HCT116 (cell line): Measurements from ENCODE around the gene SPOCK3. TPM values are rescaled to one million over a fixed set of nuclear protein-coding genes. Genes with fewer than 3 reads are reported as not detected.

Source experiments
- ATAC-seq: fragments of 200-7000 bp; cut with Tn5 transposase; 2 replicates; pipeline ENCODE4 v1.9.1; 2020; ENCODE audit warnings: mild to moderate bottlenecking, moderate library complexity
- BruUV-seq: library from RNA; stranded (reverse); fragments of 400-500 nt; replicated peaks from 2 replicates; lab custom pipeline; 2021; lab: Mats Ljungman, UMichigan
- CTCF ChIA-PET: fragments of 300-600 bp; sonication (Branson Sonifier 250); formaldehyde crosslinking; loops from one replicate; lab custom pipeline; 2021; ENCODE audit warnings: antibody characterized with exemption; lab: Charles Lee
- POLR2A ChIA-PET: fragments of 300-600, 350-600 bp; sonication (Branson Sonifier 250); formaldehyde crosslinking; loops from one replicate; lab custom pipeline; 2021; ENCODE audit warnings: antibody characterized with exemption; lab: Charles Lee
- RAD21 ChIA-PET, 2 experiments: fragments of 300-600 bp; sonication (Branson Sonifier 250); formaldehyde crosslinking; loops; one replicate each; lab custom pipeline; 2023; ENCODE audit warnings: low total read pairs in 2 of 2; ENCODE audit not compliant: uncharacterized antibody in 2 of 2, unreplicated experiment in 2 of 2, low non-redundant PET in 1 of 2; lab: Charles Lee
- DNase-seq: peaks from one replicate; pipeline ENCODE4 v3.0.0-alpha.2; 2010; ENCODE audit warnings: low read depth, low spot score
- H2AFZ ChIP-seq: fragments of 200-600 bp; shearing (Covaris generic), sonication (generic); 2 replicates; pipeline ENCODE4 v1.6.1; 2017; ENCODE audit warnings: low read depth, mixed run types, mixed read lengths, antibody characterized with exemption, low read length; ENCODE audit not compliant: poor library complexity, severe bottlenecking
- H3K27ac ChIP-seq: 2 replicates; pipeline ENCODE4 v1.5.1; 2012; ENCODE audit warnings: low read depth, low read length
- H3K27me3 ChIP-seq: fragments of 200-600 bp; sonication (generic); 2 replicates; pipeline ENCODE4 v1.6.1; 2016; ENCODE audit warnings: mixed run types, low read length, mixed read lengths; ENCODE audit not compliant: insufficient read depth
- H3K36me3 ChIP-seq, 2 experiments: fragments of 200-500 bp in 1 of 2; fragments of 200-600 bp in 1 of 2; sonication (Bioruptor generic) in 1 of 2; sonication (generic) in 1 of 2; 2 replicates each; pipeline versions ENCODE4 v1.5.1 to v1.6.1; 2014 to 2016; ENCODE audit warnings: low read length in 2 of 2, inconsistent platforms in 1 of 2, mixed read lengths in 1 of 2, mixed run types in 1 of 2; ENCODE audit not compliant: insufficient read depth in 2 of 2, control insufficient read depth in 1 of 2
- H3K4me1 ChIP-seq, 2 experiments: fragments of 200-600 bp in 1 of 2; sonication (generic) in 1 of 2; 2 replicates each; pipeline versions ENCODE4 v1.5.1 to v1.6.1; 2012 to 2017; ENCODE audit warnings: low read length in 2 of 2, inconsistent platforms in 1 of 2, mild to moderate bottlenecking in 1 of 2, mixed read lengths in 1 of 2, mixed run types in 1 of 2, moderate library complexity in 1 of 2; ENCODE audit not compliant: insufficient read depth in 2 of 2, control insufficient read depth in 1 of 2
- H3K4me2 ChIP-seq: fragments of 200-600 bp; sonication (generic); 2 replicates; pipeline ENCODE4 v1.6.1; 2017; ENCODE audit warnings: mixed run types, low read length, mixed read lengths
- H3K4me3 ChIP-seq, 2 experiments: fragments of 200-600 bp in 1 of 2; sonication (generic) in 1 of 2; replicated peaks in 1 of 2; 2 replicates each; pipeline ENCODE4 v1.5.1; 2011 to 2016; ENCODE audit warnings: low read length in 2 of 2, control low read depth in 1 of 2, low read depth in 1 of 2, mild to moderate bottlenecking in 1 of 2, mixed read lengths in 1 of 2, mixed run types in 1 of 2
- H3K79me2 ChIP-seq: fragments of 200-600 bp; sonication (generic); 2 replicates; pipeline ENCODE4 v1.6.1; 2017; ENCODE audit warnings: mild to moderate bottlenecking, mixed run types, low read length, moderate library complexity, mixed read lengths; ENCODE audit not compliant: insufficient read depth
- H3K9ac ChIP-seq: fragments of 200-600 bp; sonication (generic); 2 replicates; pipeline ENCODE4 v1.6.1; 2016; ENCODE audit warnings: low read length, mixed read lengths
- H3K9me2 ChIP-seq: fragments of 200-600 bp; sonication (generic), shearing (Covaris generic); 2 replicates; pipeline ENCODE4 v1.6.1; 2017; ENCODE audit warnings: mixed run types, mild to moderate bottlenecking, moderate library complexity; ENCODE audit not compliant: insufficient read depth
- H3K9me3 ChIP-seq, 2 experiments: fragments of 200-500 bp in 1 of 2; fragments of 200-600 bp in 1 of 2; sonication (Bioruptor generic) in 1 of 2; sonication (generic) in 1 of 2; 2 replicates each; pipeline ENCODE4 v1.6.1; 2014 to 2017; ENCODE audit warnings: low read length in 2 of 2, mixed read lengths in 2 of 2, inconsistent platforms in 1 of 2, low read depth in 1 of 2, mild to moderate bottlenecking in 1 of 2, mixed run types in 1 of 2, moderate library complexity in 1 of 2; ENCODE audit not compliant: control insufficient read depth in 1 of 2, insufficient read depth in 1 of 2
- H4K20me1 ChIP-seq: fragments of 200-600 bp; sonication (generic), shearing (Covaris generic); 2 replicates; pipeline ENCODE4 v1.6.1; 2017; ENCODE audit warnings: mixed run types, mild to moderate bottlenecking, moderate library complexity; ENCODE audit not compliant: insufficient read depth
- ATF3 ChIP-seq: IDR thresholded peaks from 2 replicates; pipeline ENCODE4 v1.6.1; 2012
- CEBPB ChIP-seq: IDR thresholded peaks from 2 replicates; pipeline ENCODE4 v1.6.1; 2012; ENCODE audit warnings: low read depth
- EGR1 ChIP-seq: IDR thresholded peaks from 2 replicates; pipeline ENCODE4 v1.6.1; 2012; ENCODE audit warnings: low read depth
- ELF1 ChIP-seq: IDR thresholded peaks from 2 replicates; pipeline ENCODE4 v1.6.1; 2012; ENCODE audit warnings: low read depth, borderline replicate concordance
- EZH2 ChIP-seq: fragments of 200-600 bp; sonication (generic); IDR thresholded peaks from 2 replicates; pipeline ENCODE4 v1.6.1; 2017; ENCODE audit warnings: antibody characterized with exemption, mixed run types
- EZH2phosphoT487 ChIP-seq: fragments of 200-600 bp; IDR thresholded peaks from 2 replicates; pipeline ENCODE4 v1.6.1; 2018; ENCODE audit warnings: antibody characterized with exemption, borderline replicate concordance
- FOSL1 ChIP-seq: IDR thresholded peaks from 2 replicates; pipeline ENCODE4 v1.6.1; 2012; ENCODE audit warnings: low read depth
- JUND ChIP-seq: IDR thresholded peaks from 2 replicates; pipeline ENCODE4 v1.6.1; 2012
- POLR2A ChIP-seq: IDR thresholded peaks from 2 replicates; pipeline ENCODE4 v1.7.0; 2011; ENCODE audit warnings: borderline replicate concordance; ENCODE audit not compliant: insufficient read depth, insufficient read length; ENCODE audit errors: extremely low read depth
- POLR2AphosphoS5 ChIP-seq: IDR thresholded peaks from 2 replicates; pipeline ENCODE4 v1.6.1; 2011; ENCODE audit warnings: mild to moderate bottlenecking, low read depth, low read length, moderate library complexity
- RAD21 ChIP-seq: IDR thresholded peaks from 2 replicates; pipeline ENCODE4 v1.6.1; 2012; ENCODE audit warnings: low read depth, mild to moderate bottlenecking
- REST ChIP-seq: IDR thresholded peaks from 2 replicates; pipeline ENCODE4 v1.6.1; 2012; ENCODE audit warnings: low read depth
- SIN3A ChIP-seq: IDR thresholded peaks from 2 replicates; pipeline ENCODE4 v1.6.1; 2012; ENCODE audit warnings: low read depth
- SP1 ChIP-seq: IDR thresholded peaks from 2 replicates; pipeline ENCODE4 v1.6.1; 2012; ENCODE audit warnings: low read depth
- TCF7L2 ChIP-seq: IDR thresholded peaks from 2 replicates; pipeline ENCODE4 v1.7.0; 2011; ENCODE audit warnings: borderline replicate concordance, inconsistent platforms; ENCODE audit not compliant: insufficient read depth, insufficient read length; ENCODE audit errors: extremely low read depth
- ZFX ChIP-seq: fragments of 450-650 bp; IDR thresholded peaks from 2 replicates; pipeline ENCODE4 v1.6.1; 2017
- ZNF274 ChIP-seq: fragments of 200-500 bp; sonication (Bioruptor generic); IDR thresholded peaks from 2 replicates; pipeline ENCODE4 v1.6.1; 2014; ENCODE audit warnings: mild to moderate bottlenecking, low read depth, low read length, inconsistent platforms
- intact Hi-C: fragments of 100-400 bp; cut with micrococcal nuclease; formaldehyde crosslinking; loops from 2 replicates; pipeline ENCODE4 v1.10.0; 2022
- total RNA-seq: library from RNA; stranded (reverse); gene quantifications from one replicate; pipeline ENCODE4 v1.2.1, GENCODE V29; 2021; ENCODE audit not compliant: unreplicated experiment
- TF ChIP-seq, protein P1 (sequence below): IDR thresholded peaks from 2 replicates; pipeline ENCODE4 v1.6.1; 2011; ENCODE audit warnings: mild to moderate bottlenecking, low read length, moderate library complexity; ENCODE audit not compliant: insufficient replicate concordance; ENCODE audit errors: extremely low read depth
- TF ChIP-seq, protein P2 (sequence below): IDR thresholded peaks from 2 replicates; pipeline ENCODE4 v1.6.1; 2012
- TF ChIP-seq, protein P3 (sequence below), 3 experiments: fragments of 200-600 bp in 1 of 3; sonication (generic) in 1 of 3; IDR thresholded peaks in 2 of 3; conservative IDR thresholded peaks in 1 of 3; 2 replicates each; pipeline ENCODE4 v1.5.1; 2012 to 2017; ENCODE audit warnings: low read depth in 2 of 3, low read length in 2 of 3, antibody characterized with exemption in 1 of 3, borderline replicate concordance in 1 of 3, control low read depth in 1 of 3, mild to moderate bottlenecking in 1 of 3, mixed read lengths in 1 of 3, mixed run types in 1 of 3, moderate library complexity in 1 of 3; ENCODE audit not compliant: insufficient read depth in 1 of 3

Gene SPOCK3
- total RNA-seq, 1 experiment from 2014 or later, result 1.7 TPM

DNA sequence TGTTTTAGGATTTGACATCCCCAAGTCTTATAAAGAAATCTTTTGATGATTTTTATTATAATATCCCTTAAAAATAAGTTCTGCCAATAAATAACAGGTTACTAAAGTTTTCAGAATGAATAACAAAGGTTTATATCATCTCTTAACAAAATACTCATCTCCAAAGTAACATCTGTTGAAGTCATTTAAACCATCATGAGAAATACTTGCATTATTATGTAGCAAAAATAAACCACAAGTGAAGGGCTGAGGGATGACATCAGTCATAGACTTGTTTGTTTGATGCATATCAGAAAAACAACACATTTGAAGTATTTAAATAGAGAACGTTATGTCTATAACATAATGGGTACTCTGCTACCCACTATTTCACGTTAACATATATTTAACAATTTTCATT, 114.9 kb downstream of the SPOCK3 start:
- H3K79me2 ChIP-seq, result no peaks in the 10 kb centered on the region
- H3K9ac ChIP-seq, result no peak overlapping the region
- H3K4me3 ChIP-seq, result no peak overlapping the region
- BruUV-seq, result no TSS peak
- no peaks in the 10 kb centered on the region for H3K36me3 ChIP-seq
- no peak overlapping the region for H3K27ac ChIP-seq
- no peak overlapping the region for H3K4me2 ChIP-seq
- intact Hi-C loops, result no loop called here
- H3K9me3 ChIP-seq, result no peaks in the 10 kb centered on the region
- H4K20me1 ChIP-seq, result no peaks in the 10 kb centered on the region
- ChIA-PET POLR2A (no interaction called here), RAD21 (no interaction called here), CTCF (no interaction called here)
- H3K27me3 ChIP-seq, result no peaks in the 10 kb centered on the region
- no peak for DNase-seq
- no peak overlapping the region for H2AFZ ChIP-seq
- ATAC-seq, result no peak
- no peaks in the 10 kb centered on the region for H3K9me2 ChIP-seq
- TF ChIP-seq POLR2A (no peak), ZFX (no peak), POLR2AphosphoS5 (no peak), EZH2phosphoT487 (no peak), ZNF274 (no peak), ELF1 (no peak), JUND (no peak), EGR1 (no peak), CEBPB (no peak), EZH2 (no peak), FOSL1 (no peak), REST (no peak), ATF3 (no peak), SP1 (no peak), TCF7L2 (no peak), RAD21 (no peak), SIN3A (no peak)
- TF ChIP-seq, protein P1, sequence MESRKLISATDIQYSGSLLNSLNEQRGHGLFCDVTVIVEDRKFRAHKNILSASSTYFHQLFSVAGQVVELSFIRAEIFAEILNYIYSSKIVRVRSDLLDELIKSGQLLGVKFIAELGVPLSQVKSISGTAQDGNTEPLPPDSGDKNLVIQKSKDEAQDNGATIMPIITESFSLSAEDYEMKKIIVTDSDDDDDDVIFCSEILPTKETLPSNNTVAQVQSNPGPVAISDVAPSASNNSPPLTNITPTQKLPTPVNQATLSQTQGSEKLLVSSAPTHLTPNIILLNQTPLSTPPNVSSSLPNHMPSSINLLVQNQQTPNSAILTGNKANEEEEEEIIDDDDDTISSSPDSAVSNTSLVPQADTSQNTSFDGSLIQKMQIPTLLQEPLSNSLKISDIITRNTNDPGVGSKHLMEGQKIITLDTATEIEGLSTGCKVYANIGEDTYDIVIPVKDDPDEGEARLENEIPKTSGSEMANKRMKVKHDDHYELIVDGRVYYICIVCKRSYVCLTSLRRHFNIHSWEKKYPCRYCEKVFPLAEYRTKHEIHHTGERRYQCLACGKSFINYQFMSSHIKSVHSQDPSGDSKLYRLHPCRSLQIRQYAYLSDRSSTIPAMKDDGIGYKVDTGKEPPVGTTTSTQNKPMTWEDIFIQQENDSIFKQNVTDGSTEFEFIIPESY, result no peak
- TF ChIP-seq, protein P2, sequence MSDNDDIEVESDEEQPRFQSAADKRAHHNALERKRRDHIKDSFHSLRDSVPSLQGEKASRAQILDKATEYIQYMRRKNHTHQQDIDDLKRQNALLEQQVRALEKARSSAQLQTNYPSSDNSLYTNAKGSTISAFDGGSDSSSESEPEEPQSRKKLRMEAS, result no peak
- TF ChIP-seq, protein P3, sequence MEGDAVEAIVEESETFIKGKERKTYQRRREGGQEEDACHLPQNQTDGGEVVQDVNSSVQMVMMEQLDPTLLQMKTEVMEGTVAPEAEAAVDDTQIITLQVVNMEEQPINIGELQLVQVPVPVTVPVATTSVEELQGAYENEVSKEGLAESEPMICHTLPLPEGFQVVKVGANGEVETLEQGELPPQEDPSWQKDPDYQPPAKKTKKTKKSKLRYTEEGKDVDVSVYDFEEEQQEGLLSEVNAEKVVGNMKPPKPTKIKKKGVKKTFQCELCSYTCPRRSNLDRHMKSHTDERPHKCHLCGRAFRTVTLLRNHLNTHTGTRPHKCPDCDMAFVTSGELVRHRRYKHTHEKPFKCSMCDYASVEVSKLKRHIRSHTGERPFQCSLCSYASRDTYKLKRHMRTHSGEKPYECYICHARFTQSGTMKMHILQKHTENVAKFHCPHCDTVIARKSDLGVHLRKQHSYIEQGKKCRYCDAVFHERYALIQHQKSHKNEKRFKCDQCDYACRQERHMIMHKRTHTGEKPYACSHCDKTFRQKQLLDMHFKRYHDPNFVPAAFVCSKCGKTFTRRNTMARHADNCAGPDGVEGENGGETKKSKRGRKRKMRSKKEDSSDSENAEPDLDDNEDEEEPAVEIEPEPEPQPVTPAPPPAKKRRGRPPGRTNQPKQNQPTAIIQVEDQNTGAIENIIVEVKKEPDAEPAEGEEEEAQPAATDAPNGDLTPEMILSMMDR (IDR thresholded peaks at IDR 0.05 in 2 of 3, conservative IDR thresholded peaks at IDR 0.05 in 1 of 3; ENCODE audit: borderline replicate concordance in 1 of 3, insufficient read depth in 1 of 3, low read depth in 2 of 3, low read length in 2 of 3), result no peak
- H3K4me1 ChIP-seq, result no peaks in the 10 kb centered on the region
